HG03045 (cell line): Measurements from ENCODE around the gene PDCD6IP.
"Not testable (repeated sequence)": the region's sequence is repeated elsewhere in the genome, so short reads cannot be mapped to it uniquely, and the experiment has no call there.

Source experiments
- ATAC-seq: cut with Tn5 transposase; IDR thresholded peaks from one replicate; pipeline ENCODE4 v1.9.1; 2021; ENCODE audit warnings: mild to moderate bottlenecking, moderate library complexity; ENCODE audit not compliant: unreplicated experiment

Gene PDCD6IP

GRCh38 chr3:33840179-33840578 is 41.7 kb downstream of the PDCD6IP start:
- no peak for ATAC-seq

- no peak for ATAC-seq
Observed at GRCh38 chr3:33848624-33849347, 50.4 kb downstream of the PDCD6IP start.

- ATAC-seq: not testable (repeated sequence)
Observed at GRCh38 chr3:33850599-33850998, 52.2 kb downstream of the PDCD6IP start.

GRCh38 chr3:33855407-33855806 is 57.0 kb downstream of the PDCD6IP start:
- ATAC-seq: not testable (repeated sequence)

- ATAC-seq: no peak
Observed at GRCh38 chr3:33855884-33856546, 57.6 kb downstream of the PDCD6IP start.

GRCh38 chr3:33857701-33858100 is 59.3 kb downstream of the PDCD6IP start:
- not testable (repeated sequence) for ATAC-seq

- ATAC-seq: no peak
Observed at GRCh38 chr3:33858131-33858530, 59.7 kb downstream of the PDCD6IP start.

GRCh38 chr3:33860373-33861050 is 62.1 kb downstream of the PDCD6IP start:
- ATAC-seq: no peak

GRCh38 chr3:33865133-33865532 is 66.7 kb downstream of the PDCD6IP start:
- no peak for ATAC-seq

GRCh38 chr3:33868309-33868708 is 69.9 kb downstream of the PDCD6IP start:
- ATAC-seq: no peak

GRCh38 chr3:33869977-33870376 is 71.5 kb downstream of the PDCD6IP start:
- no peak for ATAC-seq

GRCh38 chr3:33874815-33875214 is 76.4 kb downstream of the PDCD6IP start:
- ATAC-seq: no peak

- ATAC-seq: no peak
Observed at GRCh38 chr3:33875680-33876079, 77.2 kb downstream of the PDCD6IP start.

- no peak for ATAC-seq
Observed at GRCh38 chr3:33877187-33877586, 78.8 kb downstream of the PDCD6IP start.

- ATAC-seq: no peak
Observed at GRCh38 chr3:33879540-33879939, 81.1 kb downstream of the PDCD6IP start.

- ATAC-seq: no peak
Observed at GRCh38 chr3:33881156-33882064, 83.0 kb downstream of the PDCD6IP start.

GRCh38 chr3:33882296-33882695 is 83.9 kb downstream of the PDCD6IP start:
- ATAC-seq: no peak

- no peak for ATAC-seq
Observed at GRCh38 chr3:33883538-33883950, 85.1 kb downstream of the PDCD6IP start.

- ATAC-seq: no peak
Observed at GRCh38 chr3:33883951-33884561, 85.6 kb downstream of the PDCD6IP start.

- ATAC-seq: no peak
Observed at GRCh38 chr3:33884701-33885100, 86.3 kb downstream of the PDCD6IP start.
